Fibroblast of pulmonary artery (primary cell): ENCODE measurements around the gene SH3TC1.

ENCODE experiments used
- DNase-seq: peaks from one replicate; pipeline ENCODE4 v3.0.0-alpha.2; 2010; ENCODE audit warnings: low read depth
- H3K4me3 ChIP-seq: replicated peaks from 2 replicates; pipeline ENCODE4 v1.5.1; 2011; ENCODE audit warnings: low read depth, mild to moderate bottlenecking, control low read depth, low read length, moderate library complexity
- CTCF ChIP-seq: IDR thresholded peaks from 2 replicates; pipeline ENCODE4 v1.5.1; 2011; ENCODE audit warnings: mild to moderate bottlenecking, control low read depth, low read length, inconsistent platforms; ENCODE audit errors: missing control alignments

SH3TC1 gene

GRCh38 chr4:8168832-8169598, 30.1 kb upstream of the SH3TC1 start:
- H3K4me3 ChIP-seq: no peak overlapping the region
- no peak for TF ChIP-seq CTCF
- DNase-seq: no peak

- H3K4me3 ChIP-seq: no peak overlapping the region
- no peak for DNase-seq
- TF ChIP-seq CTCF: no peak
Observed at GRCh38 chr4:8169763-8170162, 29.3 kb upstream of the SH3TC1 start.

- TF ChIP-seq CTCF: no peak
- no peak overlapping the region for H3K4me3 ChIP-seq
Observed at GRCh38 chr4:8170341-8170740, 28.7 kb upstream of the SH3TC1 start.

DNA sequence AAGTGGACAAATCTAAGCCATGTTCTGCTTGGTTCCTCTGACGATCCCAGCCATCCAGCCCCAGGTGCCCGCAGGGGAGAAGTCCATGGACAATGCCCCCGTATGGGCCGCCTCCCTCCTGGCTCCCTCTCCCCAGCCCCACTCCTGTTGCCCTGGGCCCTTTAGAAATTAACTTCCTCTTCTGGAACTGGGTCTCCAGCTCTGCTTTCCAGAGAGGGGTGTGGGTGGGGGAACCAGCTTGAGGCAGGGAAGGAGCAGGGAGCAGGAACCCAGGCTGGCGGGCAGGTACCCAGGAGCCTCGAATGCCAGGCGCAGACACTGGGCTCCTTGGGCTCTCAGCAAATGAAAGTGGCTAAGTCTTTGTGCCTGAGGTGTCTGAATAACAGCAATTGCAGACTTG, 27.8 kb upstream of the SH3TC1 start:
- no peak for DNase-seq
- no peak for TF ChIP-seq CTCF
- no peak overlapping the region for H3K4me3 ChIP-seq

More at GRCh38 chr4:8170341-8170740, 28.7 kb upstream of the SH3TC1 start:
- DNase-seq: no peak

- H3K4me3 ChIP-seq: no peak overlapping the region
- no peak for DNase-seq
- no peak for TF ChIP-seq CTCF
Observed at GRCh38 chr4:8171984-8172924, 26.8 kb upstream of the SH3TC1 start.

DNA sequence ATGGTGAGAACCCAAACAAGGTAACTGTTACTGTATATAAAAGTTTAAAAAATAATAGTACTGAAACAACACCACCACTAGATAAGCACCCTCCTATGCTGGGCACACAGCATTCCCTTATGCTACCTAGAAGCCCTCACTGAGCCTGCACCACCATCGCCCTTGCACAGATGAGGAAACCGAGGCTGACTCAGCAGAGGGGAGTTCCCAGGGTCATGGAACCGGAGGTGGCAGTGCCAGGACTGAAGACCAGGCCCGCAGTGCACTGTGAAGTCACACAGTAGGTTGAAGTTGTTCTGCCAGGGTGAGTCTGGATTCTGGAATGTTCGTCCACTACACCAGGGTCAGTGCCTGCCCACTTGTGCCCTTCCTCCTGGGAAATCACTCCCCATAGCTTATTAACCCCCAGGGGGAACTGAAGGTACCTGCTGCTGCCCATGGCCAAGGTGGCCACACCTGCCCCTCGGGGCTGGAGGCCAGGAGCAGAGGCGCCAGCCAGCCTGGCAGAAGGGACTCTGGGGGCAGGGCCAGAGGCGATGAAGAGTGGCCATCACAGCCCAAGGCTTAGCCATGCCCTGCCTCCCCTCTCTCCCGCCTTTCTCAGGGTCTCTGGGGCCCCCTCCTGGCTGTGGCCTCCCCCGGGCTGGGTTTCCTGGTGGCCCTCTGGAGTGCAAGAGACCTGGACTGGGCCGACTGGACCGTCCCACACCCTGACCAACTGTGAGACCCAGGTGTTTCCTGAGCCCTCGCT, 25.4 kb upstream of the SH3TC1 start:
- no peak for DNase-seq
- no peak for TF ChIP-seq CTCF

More for the DNA sequence above, 25.4 kb upstream of the SH3TC1 start:
- H3K4me3 ChIP-seq: no peak overlapping the region
